GM12874 (cell line): ENCODE results near the gene GAS6.

Experiments used
- CTCF ChIP-seq: IDR thresholded peaks from 2 replicates; pipeline ENCODE4 v1.5.1; 2011; ENCODE audit warnings: low read depth, mild to moderate bottlenecking, control low read depth, low read length, moderate library complexity; ENCODE audit not compliant: insufficient read depth

Gene GAS6

GRCh38 chr13:113836768-113837559 is 26.9 kb downstream of the GAS6 start:
- TF ChIP-seq CTCF = no peak

GRCh38 chr13:113835461-113836270 is 28.2 kb downstream of the GAS6 start:
- TF ChIP-seq CTCF = no peak

- no peak for TF ChIP-seq CTCF
Observed at GRCh38 chr13:113834496-113835200, 29.2 kb downstream of the GAS6 start.

- no peak for TF ChIP-seq CTCF
Observed at GRCh38 chr13:113833111-113833830, 30.6 kb downstream of the GAS6 start.

- TF ChIP-seq CTCF = no peak
Observed at GRCh38 chr13:113832631-113833030, 31.2 kb downstream of the GAS6 start.

GRCh38 chr13:113832205-113832604 is 31.7 kb downstream of the GAS6 start:
- no peak for TF ChIP-seq CTCF

- TF ChIP-seq CTCF = no peak
Observed at GRCh38 chr13:113831061-113831460, 32.8 kb downstream of the GAS6 start.
